Mucosa of descending colon (tissue), 3 donors: Measurements from ENCODE around the gene BEAN1. TPM values are rescaled to one million over a fixed set of nuclear protein-coding genes. Genes with fewer than 3 reads are reported as not detected.

Experiments used
- ATAC-seq: fragments of 200-7000 bp; cut with Tn5 transposase; one replicate; pipeline ENCODE4 v1.9.1; 2020; ENCODE audit warnings: mild to moderate bottlenecking, moderate library complexity
- DNase-seq, 3 donors: peaks; one replicate each; pipeline ENCODE4 v3.0.0-alpha.2; 2020
- H3K36me3 ChIP-seq: fragments of 200-600 bp; one replicate; pipeline ENCODE4 v1.8.0; 2021; ENCODE audit warnings: low read depth, mild to moderate bottlenecking
- H3K4me1 ChIP-seq: fragments of 200-600 bp; one replicate; pipeline ENCODE4 v1.8.0; 2021; ENCODE audit warnings: low read depth, mild to moderate bottlenecking
- H3K4me3 ChIP-seq: fragments of 200-600 bp; one replicate; pipeline ENCODE4 v1.8.0; 2021; ENCODE audit warnings: mild to moderate bottlenecking
- H3K9me3 ChIP-seq: fragments of 200-600 bp; one replicate; pipeline ENCODE4 v1.8.0; 2021; ENCODE audit warnings: mild to moderate bottlenecking
- intact Hi-C, 2 donors: fragments of 100-400 bp; cut with DNase I in 1 of 2; cut with micrococcal nuclease in 1 of 2; formaldehyde crosslinking; loops; one replicate each; pipeline versions ENCODE4 v1.11.0 to v1.11.1; 2022; cut with DNase I, micrococcal nuclease
- total RNA-seq, 3 donors: library from RNA; stranded (reverse); fragmentation: NEBNext Ultra II Directional in 2 of 3; extraction: Animal tissue kit (Norgen Biotek cat#: 25700) in 2 of 3; gene quantifications; one replicate each; pipeline versions ENCODE4 v1.2.1 to v1.2.4, GENCODE V29; 2021 to 2023
- TF ChIP-seq, protein P1 (sequence below): fragments of 200-600 bp; IDR thresholded peaks from one replicate; pipeline ENCODE4 v1.8.0; 2022; ENCODE audit warnings: antibody characterized with exemption, mild to moderate bottlenecking
- donor health status: DM: no; HTN: no; CAD: no; lungs with moderate emphysema.
- donor health status: DM: no; HTN: no; CAD: no.
- donor health status: DM: no; HTN: yes; CAD: no.

The BEAN1 gene
- total RNA-seq, 3 donors from 2014 or later: 0.22 TPM; not detected in 2

DNA sequence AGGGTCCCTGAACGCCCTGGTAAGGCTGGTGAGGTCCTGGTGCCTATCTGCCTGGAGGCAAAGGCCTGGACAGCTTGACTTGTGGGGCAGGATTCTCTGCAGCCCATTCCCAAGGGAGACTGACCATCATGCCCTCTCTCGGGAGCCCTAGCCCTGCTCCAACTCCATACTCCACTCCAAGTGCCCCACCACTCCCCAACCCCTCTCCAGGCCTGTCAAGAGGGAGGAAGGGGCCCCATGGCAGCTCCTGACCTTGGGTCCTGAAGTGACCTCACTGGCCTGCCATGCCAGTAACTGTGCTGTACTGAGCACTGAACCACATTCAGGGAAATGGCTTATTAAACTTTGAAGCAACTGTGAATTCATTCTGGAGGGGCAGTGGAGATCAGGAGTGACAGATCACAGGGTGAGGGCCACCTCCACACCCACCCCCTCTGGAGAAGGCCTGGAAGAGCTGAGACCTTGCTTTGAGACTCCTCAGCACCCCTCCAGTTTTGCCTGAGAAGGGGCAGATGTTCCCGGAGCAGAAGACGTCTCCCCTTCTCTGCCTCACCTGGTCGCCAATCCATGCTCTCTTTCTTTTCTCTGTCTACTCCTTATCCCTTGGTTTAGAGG is 23.5 kb upstream of the BEAN1 start:
- Histone ChIP-seq H3K4me1 (peaks cover 3% of the 10 kb centered on the region), H3K9me3 (no peaks in the 10 kb centered on the region), H3K36me3 (no peaks in the 10 kb centered on the region), H3K4me3 (no peak overlapping the region)
- DNase-seq (no peak), ATAC-seq (no peak)
- TF ChIP-seq, protein P1, sequence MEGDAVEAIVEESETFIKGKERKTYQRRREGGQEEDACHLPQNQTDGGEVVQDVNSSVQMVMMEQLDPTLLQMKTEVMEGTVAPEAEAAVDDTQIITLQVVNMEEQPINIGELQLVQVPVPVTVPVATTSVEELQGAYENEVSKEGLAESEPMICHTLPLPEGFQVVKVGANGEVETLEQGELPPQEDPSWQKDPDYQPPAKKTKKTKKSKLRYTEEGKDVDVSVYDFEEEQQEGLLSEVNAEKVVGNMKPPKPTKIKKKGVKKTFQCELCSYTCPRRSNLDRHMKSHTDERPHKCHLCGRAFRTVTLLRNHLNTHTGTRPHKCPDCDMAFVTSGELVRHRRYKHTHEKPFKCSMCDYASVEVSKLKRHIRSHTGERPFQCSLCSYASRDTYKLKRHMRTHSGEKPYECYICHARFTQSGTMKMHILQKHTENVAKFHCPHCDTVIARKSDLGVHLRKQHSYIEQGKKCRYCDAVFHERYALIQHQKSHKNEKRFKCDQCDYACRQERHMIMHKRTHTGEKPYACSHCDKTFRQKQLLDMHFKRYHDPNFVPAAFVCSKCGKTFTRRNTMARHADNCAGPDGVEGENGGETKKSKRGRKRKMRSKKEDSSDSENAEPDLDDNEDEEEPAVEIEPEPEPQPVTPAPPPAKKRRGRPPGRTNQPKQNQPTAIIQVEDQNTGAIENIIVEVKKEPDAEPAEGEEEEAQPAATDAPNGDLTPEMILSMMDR: no peak
- intact Hi-C loops: loop anchor here in 1 of 2 donors (10.0 kb wide), 1 partner anchor 201 kb away; the partner anchor contains the start of gene CMTM3

DNA sequence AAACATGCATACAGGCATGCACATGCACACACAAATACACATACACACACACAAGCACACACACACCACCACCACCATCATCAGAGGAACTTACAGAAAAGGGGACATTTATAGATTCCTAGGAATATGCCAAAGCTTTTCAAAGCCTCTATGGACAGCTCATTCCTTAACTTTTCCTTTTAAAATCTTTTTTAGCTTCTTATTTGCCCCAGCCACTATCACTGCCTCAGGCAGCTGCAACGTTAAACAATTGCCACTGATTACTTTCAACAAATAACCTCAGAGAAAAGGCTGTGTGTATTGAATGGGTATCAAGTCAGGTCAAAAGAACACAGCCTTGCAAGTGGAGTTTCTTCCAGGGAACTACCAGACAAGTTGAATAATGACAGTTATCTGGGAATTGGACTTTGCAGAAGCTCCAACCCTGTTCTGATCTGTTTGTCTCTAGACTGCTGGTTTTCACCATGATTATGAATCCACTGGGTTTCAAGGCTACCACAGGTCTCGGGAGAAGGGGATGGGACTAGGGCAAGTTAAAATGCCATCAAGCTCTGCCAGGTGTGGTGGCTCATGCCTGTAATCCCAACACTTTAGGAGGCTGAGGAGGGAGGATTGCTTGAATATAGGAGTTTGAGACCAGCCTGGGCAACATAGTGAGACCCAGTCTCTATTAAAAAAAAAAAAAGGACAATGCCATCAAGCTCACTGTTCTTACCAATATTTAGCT is 21.9 kb upstream of the BEAN1 start:
- DNase-seq (no peak), ATAC-seq (no peak)
- intact Hi-C loops: loop anchor here (5.0 to 10.0 kb wide), 3 partner anchors 77 to 462 kb away; partner anchors contain the start of gene CMTM3 (in 1 of the 2)
- no peaks in the 10 kb centered on the region for H3K36me3 ChIP-seq
- no peaks in the 10 kb centered on the region for H3K9me3 ChIP-seq
- no peak overlapping the region for H3K4me3 ChIP-seq
- TF ChIP-seq, protein P1: no peak
- peaks cover 3% of the 10 kb centered on the region for H3K4me1 ChIP-seq

DNA sequence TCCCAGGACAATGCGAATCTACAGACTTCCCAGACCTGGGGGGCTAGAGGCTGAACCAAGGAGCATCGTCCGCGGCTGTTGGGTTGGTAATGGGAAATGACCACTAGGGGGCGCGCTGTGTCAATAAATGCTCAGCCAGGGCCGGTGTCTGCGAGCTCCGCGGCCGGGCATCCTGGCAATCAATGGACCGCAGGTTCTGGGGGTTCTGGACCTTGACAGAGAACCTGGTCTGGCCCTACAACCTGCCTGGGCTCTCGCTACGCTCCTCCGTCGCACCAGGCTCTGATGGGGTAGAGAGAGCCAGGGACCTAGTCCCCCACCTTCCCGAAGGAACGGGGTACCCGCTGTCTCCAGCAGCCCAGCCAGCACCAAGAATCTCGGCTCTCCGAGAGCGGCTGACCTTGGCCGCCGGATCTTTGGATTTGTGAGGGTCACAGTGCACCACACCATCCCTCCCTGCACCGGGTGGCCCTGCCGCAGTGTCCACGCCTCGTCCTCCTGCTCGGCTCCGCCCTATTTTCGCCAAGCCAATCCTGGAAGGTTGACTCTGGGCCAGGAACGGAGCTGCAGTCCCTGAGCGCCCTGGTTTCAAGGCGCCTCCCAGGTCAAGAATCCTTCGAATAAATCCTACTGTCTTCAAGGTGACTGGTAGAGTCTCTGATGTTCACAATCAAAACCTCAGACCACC is 20.4 kb upstream of the BEAN1 start:
- peak; percentile 85 for ATAC-seq
- peak; percentile 82 to 95 (median 88) for DNase-seq
- TF ChIP-seq, protein P1: peak; percentile 65
- peak overlapping the region; percentile 12 for H3K4me3 ChIP-seq
- H3K4me1 ChIP-seq: peaks cover 3% of the 10 kb centered on the region
- H3K36me3 ChIP-seq: no peaks in the 10 kb centered on the region
- intact Hi-C loops: loop anchor here (2.0 to 10.0 kb wide), 4 partner anchors 76 to 461 kb away; partner anchors contain the start of gene CMTM3 (in 1 of the 2)
- peaks cover 5% of the 10 kb centered on the region for H3K9me3 ChIP-seq

DNA sequence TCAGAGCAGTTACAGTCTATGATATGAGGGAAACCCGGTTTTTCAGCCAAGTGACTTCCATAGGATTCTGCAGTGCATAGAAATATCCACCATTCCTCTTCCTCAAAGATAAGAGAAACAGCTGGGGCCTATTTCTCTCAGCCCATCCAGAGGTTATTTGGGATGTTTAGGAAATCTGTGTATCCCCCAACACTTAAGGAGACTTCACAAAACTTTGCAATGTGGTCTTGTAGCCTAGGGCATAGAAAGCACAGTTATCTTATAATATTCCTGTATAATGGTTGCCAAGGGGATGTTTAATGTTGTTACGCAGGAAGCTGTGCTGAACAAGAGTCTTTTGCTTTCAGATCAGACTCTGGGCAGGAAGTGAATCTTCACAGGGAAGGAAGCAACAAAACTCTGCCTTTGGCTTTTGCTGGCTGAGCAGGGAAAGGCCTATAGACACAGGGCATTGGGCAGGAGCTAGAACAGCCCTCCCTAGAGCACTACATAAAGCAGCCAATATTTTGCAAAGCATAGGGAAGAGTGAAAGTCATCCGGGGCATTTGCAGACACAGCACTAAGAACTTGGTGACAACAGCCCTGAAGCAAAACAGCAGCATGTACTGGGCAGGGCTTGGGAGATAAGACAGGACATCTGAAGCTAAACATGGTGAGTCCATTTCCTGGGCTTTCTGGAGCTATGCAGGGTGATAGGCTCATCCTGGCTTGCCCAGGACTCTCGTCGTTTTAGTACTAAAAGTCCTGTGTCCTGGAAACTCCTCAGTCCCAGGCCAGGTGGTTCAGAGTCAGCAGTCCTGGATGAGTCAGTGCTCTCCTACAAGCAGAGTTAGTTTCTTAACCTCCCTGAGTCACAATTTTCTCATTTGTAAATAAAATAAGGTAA is 18.7 kb upstream of the BEAN1 start:
- H3K4me3 ChIP-seq: no peak overlapping the region
- peaks cover 3% of the 10 kb centered on the region for H3K4me1 ChIP-seq
- ATAC-seq: peak; percentile 79
- intact Hi-C loops: loop anchor here (5.0 to 10.0 kb wide), 3 partner anchors 74 to 459 kb away; partner anchors contain the start of gene CMTM3 (in 1 of the 2)
- DNase-seq: peak in 1 of 3 donors; percentile 35
- peaks cover 9% of the 10 kb centered on the region for H3K9me3 ChIP-seq
- no peaks in the 10 kb centered on the region for H3K36me3 ChIP-seq
- TF ChIP-seq, protein P1: no peak

DNA sequence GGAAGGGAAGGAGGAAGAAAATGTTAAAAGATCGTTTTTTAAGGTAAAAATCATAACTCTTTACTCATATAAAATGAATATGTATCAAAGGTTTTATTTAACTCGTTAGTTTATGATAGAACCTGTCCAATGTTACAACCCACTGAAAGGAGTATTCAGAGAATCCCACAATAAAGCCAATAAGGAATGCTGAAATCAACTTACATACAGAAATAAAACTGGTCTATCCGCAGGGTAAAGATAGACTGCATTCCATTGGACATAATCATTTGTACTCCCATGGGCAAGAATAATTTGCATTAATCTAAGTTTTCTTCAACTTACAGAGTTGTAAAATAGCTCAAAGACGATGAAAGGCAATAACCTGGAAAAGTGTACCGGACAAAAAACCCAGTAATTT is 17.9 kb upstream of the BEAN1 start:
- no peak overlapping the region for H3K4me3 ChIP-seq
- TF ChIP-seq, protein P1: no peak
- peaks cover 3% of the 10 kb centered on the region for H3K4me1 ChIP-seq
- peaks cover 9% of the 10 kb centered on the region for H3K9me3 ChIP-seq
- no peaks in the 10 kb centered on the region for H3K36me3 ChIP-seq
- ATAC-seq (no peak), DNase-seq (no peak)
- intact Hi-C loops: loop anchor here (5.0 to 10.0 kb wide), 3 partner anchors 73 to 458 kb away; partner anchors contain the start of gene CMTM3 (in 1 of the 2)
